ENCODE data around the gene DPEP2.

- TF ChIP-seq CTCF (IDR thresholded peaks at IDR 0.05) (no peak), POLR2A (IDR thresholded peaks at IDR 0.05) (no peak), POLR2AphosphoS5 (IDR thresholded peaks at IDR 0.05) (no peak)
Measured at GRCh38 chr16:67949645-67950044, 49.6 kb downstream of the DPEP2 start.

All from breast epithelium (tissue), 3 donors.